HAP-1 (cell line): ENCODE measurements around the gene SPATA13.
A peak's percentile ranks its signal among the peaks of the same experiment; 100 is the strongest.

Source experiments
- DNase-seq, 2 experiments: peaks; one replicate each; pipeline ENCODE4 v3.0.0-alpha.2; 2016 to 2020; ENCODE audit warnings: low spot score in 2 of 2
- H3K27me3 ChIP-seq: fragments of 250-450 bp; sonication (Bioruptor Pico); 2 replicates; pipeline ENCODE4 v1.5.1; 2020; ENCODE audit warnings: low read depth, mild to moderate bottlenecking, moderate library complexity
- H3K36me3 ChIP-seq: fragments of 250-450 bp; sonication (Bioruptor Pico); replicated peaks from 2 replicates; pipeline ENCODE4 v1.5.1; 2020; ENCODE audit warnings: mild to moderate bottlenecking
- H3K4me1 ChIP-seq: fragments of 250-450 bp; sonication (Bioruptor Pico); 2 replicates; pipeline ENCODE4 v1.5.1; 2020; ENCODE audit warnings: mild to moderate bottlenecking
- H3K4me3 ChIP-seq: fragments of 250-450 bp; sonication (Bioruptor Pico); 2 replicates; pipeline ENCODE4 v1.5.1; 2020; ENCODE audit warnings: mild to moderate bottlenecking, moderate library complexity
- H3K9me3 ChIP-seq: fragments of 250-450 bp; sonication (Bioruptor Pico); 2 replicates; pipeline ENCODE4 v1.5.1; 2020; ENCODE audit warnings: mild to moderate bottlenecking, moderate library complexity
- in situ Hi-C: fragments of 300-500 bp; cut with MboI; formaldehyde crosslinking; loops from 3 replicates; pipeline ENCODE4 v1.14.3; 2020; ENCODE audit warnings: low sequenced_read_pairs, inconsistent platforms, mixed read lengths

Gene SPATA13

GRCh38 chr13:24165746-24166145, 5.2 kb downstream of the SPATA13 start:
- in situ Hi-C loops = no loop called here
- Histone ChIP-seq H3K4me1 (no peaks in the 10 kb centered on the region; the same call in 1 of the 2 replicates), H3K9me3 (no peaks in the 10 kb centered on the region), H3K4me3 (no peak overlapping the region), H3K27me3 (no peaks in the 10 kb centered on the region), H3K36me3 (no peaks in the 10 kb centered on the region)
- no peak for DNase-seq

DNA sequence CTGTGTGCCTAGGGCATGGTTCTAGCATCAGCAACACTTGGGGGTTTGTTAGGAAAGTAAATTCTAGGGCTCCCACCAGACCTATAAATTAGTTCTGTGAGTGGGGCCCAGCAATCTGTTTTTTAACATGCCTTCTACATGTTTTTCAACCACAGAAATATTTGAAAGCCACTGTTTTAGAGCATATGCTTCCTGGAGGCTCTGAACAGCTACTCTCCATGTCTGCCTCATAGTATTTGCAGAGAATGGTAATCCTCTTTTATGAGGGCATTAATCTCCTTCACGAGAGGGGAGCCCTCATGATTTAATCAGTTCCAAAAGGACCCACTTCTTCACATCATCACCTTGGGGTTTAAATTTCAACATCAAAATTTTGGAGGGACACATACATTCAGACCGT, 6.0 kb downstream of the SPATA13 start:
- H3K4me1 ChIP-seq = no peaks in the 10 kb centered on the region; the same call in 1 of the 2 replicates
- H3K4me3 ChIP-seq = no peak overlapping the region
- no peak for DNase-seq
- no peaks in the 10 kb centered on the region for H3K9me3 ChIP-seq
- no peaks in the 10 kb centered on the region for H3K27me3 ChIP-seq
- in situ Hi-C loops = no loop called here
- H3K36me3 ChIP-seq = no peaks in the 10 kb centered on the region

- Histone ChIP-seq H3K36me3 (no peaks in the 10 kb centered on the region), H3K4me3 (no peak overlapping the region), H3K27me3 (no peaks in the 10 kb centered on the region), H3K4me1 (no peaks in the 10 kb centered on the region; the same call in 1 of the 2 replicates), H3K9me3 (no peaks in the 10 kb centered on the region)
- no peak for DNase-seq
- in situ Hi-C loops = no loop called here
These were observed 7.3 kb downstream of the SPATA13 start for GRCh38 chr13:24167666-24168391.

- in situ Hi-C loops = no loop called here
- H3K27me3 ChIP-seq = no peaks in the 10 kb centered on the region
These were observed 7.9 kb downstream of the SPATA13 start for GRCh38 chr13:24168392-24168750.

GRCh38 chr13:24168979-24169378, 8.5 kb downstream of the SPATA13 start:
- Histone ChIP-seq H3K9me3 (no peaks in the 10 kb centered on the region), H3K27me3 (no peaks in the 10 kb centered on the region), H3K4me1 (no peaks in the 10 kb centered on the region; the same call in 1 of the 2 replicates), H3K4me3 (no peak overlapping the region), H3K36me3 (no peaks in the 10 kb centered on the region; the same call in 1 of the 2 replicates)
- in situ Hi-C loops = no loop called here
- no peak for DNase-seq

More at GRCh38 chr13:24168392-24168750, 7.9 kb downstream of the SPATA13 start:
- Histone ChIP-seq H3K9me3 (no peaks in the 10 kb centered on the region), H3K36me3 (no peaks in the 10 kb centered on the region), H3K4me1 (no peaks in the 10 kb centered on the region; the same call in 1 of the 2 replicates), H3K4me3 (no peak overlapping the region)
- DNase-seq = peak in 1 of 2 experiments; percentile 17

DNA sequence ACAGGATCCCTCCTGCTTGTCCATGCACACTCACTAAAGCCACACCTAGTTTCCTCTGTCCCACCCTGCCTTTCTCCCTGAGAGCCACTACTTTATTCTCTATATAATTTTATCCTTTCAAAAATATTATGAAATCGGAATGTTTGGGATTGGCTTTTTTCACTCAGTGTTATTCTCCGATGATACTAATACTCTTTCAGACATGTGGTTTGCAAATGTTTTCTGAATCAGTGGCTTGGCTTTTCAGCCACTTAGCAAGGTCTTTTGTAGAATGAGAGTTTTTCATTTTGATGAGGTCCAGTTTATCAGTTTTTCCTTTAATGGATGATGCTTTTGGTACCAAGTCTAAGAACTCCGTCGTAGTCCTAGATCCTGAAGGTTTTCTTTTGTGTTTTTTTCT, 11.6 kb downstream of the SPATA13 start:
- Histone ChIP-seq H3K27me3 (no peaks in the 10 kb centered on the region), H3K4me3 (no peak overlapping the region), H3K4me1 (no peaks in the 10 kb centered on the region; the same call in 1 of the 2 replicates), H3K36me3 (no peaks in the 10 kb centered on the region; the same call in 1 of the 2 replicates), H3K9me3 (no peaks in the 10 kb centered on the region)
- DNase-seq = no peak
- in situ Hi-C loops = no loop called here

DNA sequence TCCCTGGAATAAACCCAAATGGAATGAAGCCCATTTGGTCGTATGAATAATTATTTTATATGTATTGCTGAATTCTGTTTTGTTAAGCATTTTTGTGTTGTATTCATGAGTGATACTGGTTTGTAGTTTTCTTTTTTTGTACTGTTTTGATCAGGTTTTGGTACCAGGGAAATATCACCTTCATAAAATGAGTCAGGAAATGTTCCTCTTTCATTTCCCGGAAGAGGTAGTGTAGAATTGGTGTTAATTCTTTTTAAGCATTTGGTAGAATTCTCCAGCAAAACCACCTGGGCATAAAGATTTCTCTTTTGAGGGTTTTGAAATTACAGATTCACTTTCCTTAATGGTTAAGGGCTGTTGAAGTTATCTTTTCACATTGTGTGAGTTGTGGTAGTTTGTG, 13.3 kb downstream of the SPATA13 start:
- Histone ChIP-seq H3K4me3 (no peak overlapping the region), H3K4me1 (peaks cover 2% of the 10 kb centered on the region), H3K27me3 (no peaks in the 10 kb centered on the region), H3K36me3 (no peaks in the 10 kb centered on the region; the same call in 1 of the 2 replicates), H3K9me3 (no peaks in the 10 kb centered on the region)
- no peak for DNase-seq
- in situ Hi-C loops = no loop called here

- H3K36me3 ChIP-seq = no peaks in the 10 kb centered on the region; the same call in 1 of the 2 replicates
- H3K4me3 ChIP-seq = no peak overlapping the region
- in situ Hi-C loops = no loop called here
- no peaks in the 10 kb centered on the region for H3K27me3 ChIP-seq
- no peaks in the 10 kb centered on the region for H3K9me3 ChIP-seq
- H3K4me1 ChIP-seq = peaks cover 18% of the 10 kb centered on the region
- DNase-seq = no peak
These were observed 15.3 kb downstream of the SPATA13 start for GRCh38 chr13:24175847-24176246.

DNA sequence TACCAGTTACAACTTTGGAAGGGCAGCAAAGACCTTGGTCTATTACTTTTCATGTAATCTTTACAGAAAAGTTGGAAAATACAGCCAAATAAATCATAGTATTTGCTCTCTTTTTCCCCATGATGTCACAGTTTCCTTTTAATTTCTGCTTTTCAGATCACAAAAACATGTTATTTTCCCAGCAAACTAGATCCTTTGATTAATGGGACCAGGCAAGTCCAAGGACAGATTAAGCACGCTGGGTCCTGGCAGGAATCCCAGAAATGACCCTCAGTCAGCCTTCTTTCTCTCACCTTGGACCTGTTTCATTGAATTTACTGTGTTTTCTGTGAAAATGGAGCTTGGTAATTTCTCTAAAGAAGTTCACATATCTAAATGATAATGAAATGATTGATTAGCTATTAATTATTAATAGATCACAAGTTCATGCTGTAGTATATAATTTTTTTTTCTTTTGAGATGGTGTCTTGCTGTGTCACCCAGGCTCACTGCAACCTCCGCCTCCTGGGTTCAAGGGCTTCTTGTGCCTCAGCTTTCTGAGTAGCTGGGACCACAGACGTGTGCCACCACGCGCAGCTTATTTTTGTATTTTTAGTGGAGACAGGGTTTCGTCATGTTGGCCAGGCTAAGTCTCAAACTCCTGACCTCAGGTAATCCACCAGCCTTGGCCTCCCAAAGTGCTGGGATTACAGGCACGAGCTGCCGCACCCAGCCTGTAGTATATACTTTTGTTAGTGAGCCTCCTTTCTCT, 16.0 kb downstream of the SPATA13 start:
- DNase-seq = peak; percentile 27 to 50
- H3K27me3 ChIP-seq = no peaks in the 10 kb centered on the region
- H3K9me3 ChIP-seq = no peaks in the 10 kb centered on the region
- H3K4me3 ChIP-seq = no peak overlapping the region
- H3K36me3 ChIP-seq = no peaks in the 10 kb centered on the region; the same call in 1 of the 2 replicates
- H3K4me1 ChIP-seq = peaks cover 18% of the 10 kb centered on the region
- in situ Hi-C loops = no loop called here

DNA sequence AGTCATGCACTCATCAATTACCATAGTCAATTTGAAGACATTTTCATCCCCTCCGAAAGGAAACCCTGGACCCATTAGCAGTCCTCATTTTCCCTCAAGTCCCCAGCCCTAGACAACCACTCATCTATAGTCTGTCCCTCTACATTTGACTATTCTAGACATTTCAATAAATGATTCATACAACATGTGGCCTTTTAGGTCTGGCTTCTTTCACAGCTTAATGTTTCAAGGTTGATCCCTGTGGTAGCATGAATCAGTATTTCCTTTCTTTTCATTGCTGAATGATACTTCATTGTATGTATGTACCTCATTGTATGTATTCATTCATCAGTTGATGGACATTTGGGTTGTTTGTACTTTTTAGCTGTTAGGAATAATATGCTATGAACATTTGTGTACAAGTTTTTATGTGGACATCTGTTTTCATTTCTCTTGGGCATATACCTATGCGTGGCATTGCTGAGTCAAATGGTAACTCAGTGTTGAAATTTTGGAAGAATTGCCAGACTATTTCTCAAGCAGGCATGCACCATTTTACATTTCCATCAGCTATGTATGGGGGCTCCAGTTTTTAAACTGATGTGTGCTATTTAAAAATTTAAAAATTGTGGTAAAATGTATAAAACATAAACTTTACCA, 18.4 kb downstream of the SPATA13 start:
- H3K4me3 ChIP-seq = no peak overlapping the region
- no peaks in the 10 kb centered on the region for H3K27me3 ChIP-seq
- DNase-seq = peak in 1 of 2 experiments; percentile 42
- H3K36me3 ChIP-seq = no peaks in the 10 kb centered on the region; the same call in 1 of the 2 replicates
- peaks cover 18% of the 10 kb centered on the region for H3K4me1 ChIP-seq
- in situ Hi-C loops = no loop called here
- no peaks in the 10 kb centered on the region for H3K9me3 ChIP-seq

DNA sequence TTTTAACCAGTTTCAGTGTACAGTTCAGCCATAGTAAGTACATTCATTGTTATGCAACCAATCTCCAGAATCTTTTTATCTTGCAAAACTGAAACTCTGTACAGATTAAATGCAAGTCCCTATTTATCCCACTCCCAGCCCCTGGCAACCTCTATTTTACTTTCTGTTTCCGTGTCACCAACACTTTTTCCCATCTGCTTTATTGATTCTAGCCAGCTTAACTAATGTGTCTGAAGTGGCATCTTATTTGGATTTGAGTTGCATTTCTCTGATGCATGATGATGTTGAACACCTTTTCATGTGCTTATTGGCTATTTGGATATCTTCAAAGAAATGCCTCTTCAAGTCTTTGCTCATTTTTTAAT, 18.9 kb downstream of the SPATA13 start:
- H3K4me1 ChIP-seq = peaks cover 18% of the 10 kb centered on the region
- H3K4me3 ChIP-seq = no peak overlapping the region
- H3K36me3 ChIP-seq = no peaks in the 10 kb centered on the region
- H3K27me3 ChIP-seq = no peaks in the 10 kb centered on the region
- peak; percentile 55 to 85 for DNase-seq
- in situ Hi-C loops = no loop called here
- H3K9me3 ChIP-seq = no peaks in the 10 kb centered on the region

DNA sequence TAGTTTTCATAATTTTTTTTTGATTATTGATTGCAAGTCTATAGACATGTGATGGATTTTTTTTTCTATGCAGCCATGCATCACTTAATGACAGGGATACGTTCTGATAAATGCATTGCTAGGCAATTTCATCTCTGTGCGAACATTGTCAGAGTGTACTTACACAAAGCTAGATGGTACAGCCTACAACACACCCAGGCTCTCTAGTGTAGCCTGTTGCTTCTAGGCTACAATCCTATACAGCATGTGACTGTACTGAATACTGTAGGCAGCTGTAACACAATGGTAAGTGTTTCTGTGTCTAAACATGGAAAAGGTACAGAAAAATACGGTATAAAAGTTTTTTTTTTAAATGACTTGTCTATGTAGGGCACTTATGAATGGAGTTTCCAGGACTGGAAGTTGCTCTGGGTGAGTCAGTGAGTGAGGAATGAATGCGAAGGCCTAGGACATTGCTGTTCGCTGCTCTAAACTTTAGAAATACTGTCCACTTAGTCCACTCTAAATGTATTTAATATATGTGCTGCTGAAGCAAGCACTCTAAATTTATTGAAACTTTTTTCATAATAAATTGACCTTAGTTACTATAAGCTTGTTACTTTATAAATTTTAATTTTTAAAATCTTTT, 20.3 kb downstream of the SPATA13 start:
- H3K4me1 ChIP-seq = peaks cover 18% of the 10 kb centered on the region
- in situ Hi-C loops = no loop called here
- no peak for DNase-seq
- no peaks in the 10 kb centered on the region for H3K9me3 ChIP-seq
- no peaks in the 10 kb centered on the region for H3K27me3 ChIP-seq
- H3K4me3 ChIP-seq = no peak overlapping the region
- no peaks in the 10 kb centered on the region for H3K36me3 ChIP-seq

GRCh38 chr13:24181991-24182702, 21.6 kb downstream of the SPATA13 start:
- H3K4me1 ChIP-seq = peaks cover 18% of the 10 kb centered on the region
- no peaks in the 10 kb centered on the region for H3K27me3 ChIP-seq
- H3K4me3 ChIP-seq = no peak overlapping the region
- in situ Hi-C loops = no loop called here
- no peak for DNase-seq
- H3K9me3 ChIP-seq = no peaks in the 10 kb centered on the region
- H3K36me3 ChIP-seq = no peaks in the 10 kb centered on the region
